Ovary (tissue), 3 donors: ENCODE measurements around the gene NAP1L1.

Experiments used
- POLR2A ChIP-seq: fragments of 450-650 bp; IDR thresholded peaks from one replicate; pipeline ENCODE4 v1.6.1; 2017; ENCODE audit warnings: antibody characterized with exemption, mild to moderate bottlenecking, moderate library complexity
- TF ChIP-seq, protein P1 (sequence below), 3 donors: fragments of 450-650 bp in 2 of 3; fragments of 200-600 bp in 1 of 3; IDR thresholded peaks; one replicate each; pipeline versions ENCODE4 v1.5.1 to v1.8.0; 2016 to 2022; ENCODE audit warnings: antibody characterized with exemption in 3 of 3, mild to moderate bottlenecking in 1 of 3
- donor health status: DM: no; HTN: no; CAD: no.

DNA sequence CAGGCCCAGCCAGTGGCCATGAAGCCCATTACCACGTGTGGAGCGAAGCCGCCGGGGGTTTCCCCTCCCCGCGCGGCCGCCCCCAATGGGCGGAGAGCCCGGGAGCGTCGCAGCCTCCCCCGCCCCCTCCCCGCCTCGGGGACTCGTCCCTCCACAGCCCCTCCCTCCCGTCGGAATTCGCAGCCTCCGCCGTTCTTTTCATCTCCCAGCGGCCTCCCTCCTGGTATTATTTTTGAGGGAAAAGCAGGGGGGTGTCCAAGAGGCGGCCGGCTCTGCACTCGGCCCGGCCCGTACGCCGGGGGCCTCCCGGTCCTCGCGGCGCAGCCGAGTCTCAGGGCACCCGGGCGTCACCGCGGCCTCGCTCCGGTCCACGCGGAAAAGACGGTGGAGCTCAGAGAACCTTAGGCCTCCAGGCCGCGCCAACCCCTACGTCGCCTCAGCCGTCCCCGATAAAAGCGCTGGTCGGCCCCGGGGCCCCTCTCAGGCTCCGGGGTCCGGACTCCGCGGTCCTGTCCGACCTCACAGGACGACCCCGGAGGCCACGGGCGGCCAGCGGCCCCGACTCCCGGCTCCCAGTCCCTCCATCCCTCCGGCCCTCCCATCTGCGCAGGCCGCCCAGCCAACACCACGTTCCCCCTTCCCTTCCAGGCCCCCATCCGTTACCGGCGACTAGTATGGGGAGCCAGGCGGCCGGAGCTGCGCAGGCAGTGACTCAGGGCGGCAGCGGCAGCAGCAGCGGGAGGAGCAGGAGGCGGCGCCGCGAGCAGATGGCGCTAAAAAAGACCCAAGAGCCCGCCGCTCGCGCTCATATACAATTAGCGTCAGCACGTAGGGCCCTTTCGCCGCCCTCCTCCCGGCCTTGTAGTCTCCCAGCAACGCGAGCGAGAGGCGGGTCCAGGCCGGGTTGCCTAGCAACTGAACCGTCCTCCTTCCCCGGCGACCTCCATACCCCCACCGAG, at the start of gene NAP1L1:
- TF ChIP-seq, protein P1, sequence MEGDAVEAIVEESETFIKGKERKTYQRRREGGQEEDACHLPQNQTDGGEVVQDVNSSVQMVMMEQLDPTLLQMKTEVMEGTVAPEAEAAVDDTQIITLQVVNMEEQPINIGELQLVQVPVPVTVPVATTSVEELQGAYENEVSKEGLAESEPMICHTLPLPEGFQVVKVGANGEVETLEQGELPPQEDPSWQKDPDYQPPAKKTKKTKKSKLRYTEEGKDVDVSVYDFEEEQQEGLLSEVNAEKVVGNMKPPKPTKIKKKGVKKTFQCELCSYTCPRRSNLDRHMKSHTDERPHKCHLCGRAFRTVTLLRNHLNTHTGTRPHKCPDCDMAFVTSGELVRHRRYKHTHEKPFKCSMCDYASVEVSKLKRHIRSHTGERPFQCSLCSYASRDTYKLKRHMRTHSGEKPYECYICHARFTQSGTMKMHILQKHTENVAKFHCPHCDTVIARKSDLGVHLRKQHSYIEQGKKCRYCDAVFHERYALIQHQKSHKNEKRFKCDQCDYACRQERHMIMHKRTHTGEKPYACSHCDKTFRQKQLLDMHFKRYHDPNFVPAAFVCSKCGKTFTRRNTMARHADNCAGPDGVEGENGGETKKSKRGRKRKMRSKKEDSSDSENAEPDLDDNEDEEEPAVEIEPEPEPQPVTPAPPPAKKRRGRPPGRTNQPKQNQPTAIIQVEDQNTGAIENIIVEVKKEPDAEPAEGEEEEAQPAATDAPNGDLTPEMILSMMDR (IDR thresholded peaks at IDR 0.05) = no peak
- TF ChIP-seq POLR2A = peak; percentile 84
